NB4 (cell line): ENCODE measurements around the gene NRP2.

Experiments
- CTCF ChIP-seq: IDR thresholded peaks from one replicate; pipeline ENCODE4 v1.5.1; 2012; ENCODE audit warnings: low read depth, low read length
- POLR2A ChIP-seq: IDR thresholded peaks from 2 replicates; pipeline ENCODE4 v1.6.1; 2011; ENCODE audit warnings: mild to moderate bottlenecking; ENCODE audit not compliant: insufficient read length; ENCODE audit errors: extremely low read depth

DNA sequence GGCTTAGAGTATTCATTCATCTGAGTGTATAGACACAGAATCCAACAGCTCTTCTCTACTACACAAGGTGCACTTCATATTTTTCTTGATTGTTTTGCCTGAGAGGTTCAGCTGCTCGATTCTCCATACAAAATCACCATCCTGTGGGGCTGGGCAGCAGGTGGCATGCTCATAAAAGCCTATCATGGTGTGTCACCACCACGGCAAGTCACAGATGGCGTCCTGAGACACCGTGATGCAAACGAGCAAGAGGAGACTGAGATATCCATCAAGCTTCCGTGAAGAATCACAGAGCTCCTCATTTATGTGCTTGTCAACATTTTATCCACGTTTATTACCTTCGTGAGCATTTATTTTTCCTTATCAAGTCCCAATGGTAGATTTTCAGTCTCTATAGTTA, 22.4 kb upstream of the NRP2 start:
- no peak for TF ChIP-seq POLR2A
- no peak for TF ChIP-seq CTCF
